Kidney (tissue), 14 donors: Measurements from ENCODE around the gene ITPA. TPM values are rescaled to one million over a fixed set of nuclear protein-coding genes. Genes with fewer than 3 reads are reported as not detected.

ENCODE experiments used
- DNase-seq, 5 donors: peaks; one replicate each; pipeline ENCODE4 v3.0.0-alpha.2; 2013 to 2020
- FAIRE-seq: peaks from 2 replicates; lab custom pipeline; 2012; peaks lifted over from hg19 to GRCh38; lab: Jason Lieb, UNC
- H3K27ac ChIP-seq, 2 donors: one replicate each; pipeline ENCODE4 v1.7.0; 2013; ENCODE audit warnings: low read depth in 2 of 2, low read length in 2 of 2, inconsistent platforms in 1 of 2
- H3K27me3 ChIP-seq: one replicate; pipeline ENCODE4 v1.7.1; 2013; ENCODE audit warnings: low read length, inconsistent platforms; ENCODE audit not compliant: control insufficient read depth, insufficient read depth
- H3K36me3 ChIP-seq, 3 donors: one replicate each; pipeline versions ENCODE4 v1.7.0 to v1.7.1; 2013; ENCODE audit warnings: low read length in 3 of 3, control low read depth in 1 of 3, inconsistent platforms in 1 of 3; ENCODE audit not compliant: insufficient read depth in 3 of 3, control insufficient read depth in 2 of 3
- H3K4me1 ChIP-seq, 3 donors: one replicate each; pipeline versions ENCODE4 v1.7.0 to v1.7.1; 2013; ENCODE audit warnings: low read length in 3 of 3, inconsistent platforms in 1 of 3, low read depth in 1 of 3; ENCODE audit not compliant: control insufficient read depth in 2 of 3, insufficient read depth in 2 of 3
- H3K4me3 ChIP-seq, 3 donors: one replicate each; pipeline versions ENCODE4 v1.7.0 to v1.8.1; 2013; ENCODE audit warnings: low read length in 3 of 3, control low read depth in 1 of 3, inconsistent platforms in 1 of 3
- H3K9ac ChIP-seq, 3 donors: one replicate each; pipeline versions ENCODE4 v1.7.0 to v1.7.1; 2013; ENCODE audit warnings: low read length in 3 of 3, control low read depth in 1 of 3, inconsistent platforms in 1 of 3
- H3K9me3 ChIP-seq, 3 donors: one replicate each; pipeline versions ENCODE4 v1.7.0 to v1.7.1; 2013; ENCODE audit warnings: low read length in 3 of 3, control low read depth in 1 of 3, inconsistent platforms in 1 of 3; ENCODE audit not compliant: control insufficient read depth in 2 of 3, insufficient read depth in 1 of 3
- CTCF ChIP-seq: IDR thresholded peaks from 3 replicates; pipeline ENCODE4 v1.5.1; 2012; ENCODE audit warnings: mild to moderate bottlenecking, moderate library complexity, borderline replicate concordance; ENCODE audit not compliant: insufficient read depth; ENCODE audit errors: extremely low read depth
- intact Hi-C: fragments of 100-400 bp; cut with DNase I; formaldehyde crosslinking; loops from one replicate; pipeline ENCODE4 v1.11.1; 2022
- polyA plus RNA-seq: library from polyadenylated mRNA; stranded (reverse); fragments of 350-450 nt; fragmentation: Illumina TruSeq; extraction: RNeasy Lipid Tissue Mini Kit (QIAGEN cat#74804); gene quantifications from one replicate; pipeline ENCODE4 v1.2.3, GENCODE V29; 2014; ENCODE audit warnings: low read depth, low replicate concordance; ENCODE audit not compliant: insufficient read depth
- total RNA-seq: library from RNA; stranded (reverse); fragmentation: NEBNext Ultra II Directional; extraction: Animal tissue kit (Norgen Biotek cat#: 25700); gene quantifications from one replicate; pipeline ENCODE4 v1.2.1, GENCODE V29; 2021
- donor health status: control.
- donor health status: control.
- donor health status: control.
- donor health status: control.
- donor health status: control.
- donor health status: DM: yes; HTN: yes; CAD: no.
- donor health status: Normal renal cell carcinoma (clear cell type).

The ITPA gene
- total and polyA plus RNA-seq, 2 donors from 2014 or later, result 59.7 to 81.1 TPM

DNA sequence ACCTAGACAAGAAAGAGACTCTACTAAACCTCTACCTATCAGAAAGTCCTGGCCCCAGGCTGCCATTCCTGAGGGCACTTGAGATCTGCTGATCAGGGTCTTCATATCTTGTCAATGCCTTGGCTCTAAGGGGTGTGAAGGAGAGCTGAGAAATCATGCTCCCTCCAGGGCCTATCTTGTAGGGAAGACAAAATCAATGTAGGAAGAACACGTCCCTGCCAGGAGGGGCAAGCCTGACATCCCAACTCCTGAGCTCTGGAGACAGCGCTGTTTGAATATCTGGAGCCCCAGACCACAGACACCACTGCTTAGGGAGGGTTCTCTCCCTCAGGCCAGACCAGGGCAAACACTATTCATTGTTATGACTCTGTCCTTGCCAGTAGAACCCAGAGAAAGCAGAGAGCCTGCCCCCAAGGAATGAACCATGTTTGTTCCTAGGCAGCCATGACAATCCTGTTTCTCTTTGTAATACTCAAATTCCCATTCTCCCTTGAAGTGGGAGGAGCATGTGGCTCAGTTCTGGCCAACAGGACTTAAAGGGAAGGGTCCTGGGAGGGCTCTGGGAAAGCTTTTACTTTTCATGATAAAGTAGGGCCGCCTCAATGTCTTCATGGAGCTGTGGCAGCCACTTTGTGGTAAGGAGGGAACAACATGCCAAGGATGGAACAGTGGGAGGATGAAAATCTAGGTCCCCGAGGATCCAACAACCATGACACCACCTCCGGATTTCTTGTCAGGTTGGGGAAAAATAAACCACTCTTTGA is 47.8 kb upstream of the ITPA start:
- DNase-seq (no peak), FAIRE-seq (no peak)
- no peaks in the 10 kb centered on the region for H3K9me3 ChIP-seq
- no peaks in the 10 kb centered on the region for H3K27me3 ChIP-seq
- peak overlapping the region in 1 of 2 donors; percentile 75 for H3K27ac ChIP-seq
- intact Hi-C loops, result no loop called here
- H3K36me3 ChIP-seq, result no peaks in the 10 kb centered on the region
- no peak overlapping the region for H3K9ac ChIP-seq
- TF ChIP-seq CTCF, result no peak
- H3K4me3 ChIP-seq, result no peak overlapping the region
- H3K4me1 ChIP-seq, result peaks cover 0 to 28% (median 17%) of the 10 kb centered on the region in 3 donors

DNA sequence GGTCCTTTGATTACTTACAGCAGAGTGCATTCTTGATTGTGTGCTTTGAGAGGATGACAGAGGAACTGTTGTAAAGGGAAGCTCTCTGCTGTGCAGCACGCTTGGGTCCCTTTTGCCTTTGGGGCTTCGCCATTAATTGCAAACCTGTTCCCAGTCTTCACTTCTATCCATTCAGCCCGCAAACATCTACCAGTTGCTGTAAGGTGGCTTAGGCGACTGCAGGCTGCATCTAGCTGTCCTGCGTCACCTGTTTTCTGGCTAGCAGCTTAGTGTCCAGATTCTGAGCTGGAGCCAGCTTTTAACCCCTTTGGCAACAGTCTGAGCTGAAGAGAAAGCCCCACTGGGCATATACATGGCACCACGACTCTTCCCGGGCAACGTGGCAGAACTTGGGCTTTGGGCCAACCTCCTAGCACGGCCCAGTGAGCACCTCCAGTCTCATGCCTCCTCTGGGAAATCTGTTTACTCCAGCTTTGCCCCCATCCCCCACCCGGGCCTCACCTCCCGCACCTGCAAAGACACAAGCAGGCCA is 47.2 kb upstream of the ITPA start:
- Histone ChIP-seq H3K36me3 (no peaks in the 10 kb centered on the region), H3K4me3 (peak overlapping the region in 1 of 3 donors; percentile 7), H3K9ac (no peak overlapping the region), H3K4me1 (peaks cover 0 to 27% (median 17%) of the 10 kb centered on the region in 3 donors), H3K27ac (peak overlapping the region; percentile 64 to 75), H3K9me3 (no peaks in the 10 kb centered on the region), H3K27me3 (no peaks in the 10 kb centered on the region)
- TF ChIP-seq CTCF, result no peak
- FAIRE-seq (no peak), DNase-seq (peak; percentile 44 to 87 (median 66))
- intact Hi-C loops, result no loop called here

DNA sequence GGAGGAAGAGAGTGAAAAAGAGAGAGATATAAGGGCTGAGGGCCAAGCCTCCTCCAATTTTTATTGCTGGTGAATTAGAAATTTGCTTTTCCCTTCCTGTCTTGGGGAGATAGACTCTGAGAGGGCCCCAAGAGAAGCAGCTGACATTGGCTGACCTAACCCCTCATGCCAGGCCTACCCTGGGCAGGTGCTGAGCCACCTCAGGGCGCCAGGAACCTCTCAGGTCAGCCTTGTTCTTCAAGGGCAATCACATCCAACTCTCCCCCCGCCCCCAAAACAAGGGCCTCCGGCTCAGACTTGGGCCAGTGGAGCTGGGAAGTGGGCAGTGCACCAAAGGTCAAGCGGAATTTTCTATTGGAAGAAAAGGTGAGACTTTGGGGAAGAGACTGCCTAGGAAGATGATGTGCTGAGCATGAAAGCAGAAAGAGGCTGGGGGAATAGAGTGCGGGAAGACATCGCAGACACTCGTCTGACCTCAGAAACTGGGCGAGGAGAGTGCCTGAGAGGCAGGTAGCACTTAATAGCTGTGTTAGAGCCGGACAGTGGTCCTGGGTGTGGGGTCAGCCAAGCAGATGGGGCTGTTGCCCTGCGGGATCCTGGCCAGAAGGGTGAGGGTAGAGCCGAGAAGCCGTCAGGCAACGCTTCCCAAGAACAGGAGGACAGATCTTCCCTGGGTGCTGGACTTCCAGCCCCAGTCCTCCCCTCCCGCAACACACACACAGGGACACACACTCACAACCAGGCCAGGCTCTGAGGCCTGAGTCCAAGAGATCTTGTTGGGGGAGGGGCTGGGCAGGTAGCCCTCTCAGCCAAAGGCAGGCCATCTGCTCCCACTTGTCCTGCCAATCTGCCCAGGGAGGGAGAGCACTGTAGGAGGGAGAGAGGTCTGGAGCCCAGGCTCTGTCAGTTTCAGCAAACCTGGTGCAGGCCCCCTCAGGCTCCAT is 45.9 kb upstream of the ITPA start:
- Histone ChIP-seq H3K36me3 (no peaks in the 10 kb centered on the region), H3K9ac (peak overlapping the region in 1 of 3 donors; percentile 63), H3K27me3 (no peaks in the 10 kb centered on the region), H3K9me3 (no peaks in the 10 kb centered on the region), H3K4me3 (no peak overlapping the region), H3K4me1 (peaks cover 0 to 24% (median 17%) of the 10 kb centered on the region in 3 donors), H3K27ac (peak overlapping the region; percentile 75 to 91)
- FAIRE-seq (no peak), DNase-seq (peak in 1 of 5 donors; percentile 49)
- intact Hi-C loops, result no loop called here
- no peak for TF ChIP-seq CTCF
